Esophagus muscularis mucosa (tissue), 4 donors: ENCODE measurements around the gene MAML3.

Experiments used
- EP300 ChIP-seq: sonication (generic); formaldehyde crosslinking; IDR thresholded peaks from one replicate; pipeline ENCODE4 v1.6.1; 2017; ENCODE audit warnings: antibody characterized with exemption
- POLR2A ChIP-seq: fragments of 450-650 bp; IDR thresholded peaks from one replicate; pipeline ENCODE4 v1.6.1; 2017; ENCODE audit warnings: antibody characterized with exemption, moderate library complexity, mild to moderate bottlenecking, low read depth
- POLR2AphosphoS5 ChIP-seq, 2 donors: sonication (generic); formaldehyde crosslinking; IDR thresholded peaks; one replicate each; pipeline ENCODE4 v1.6.1; 2017; ENCODE audit warnings: antibody characterized with exemption in 2 of 2
- TF ChIP-seq, protein P1 (sequence below), 3 experiments: fragments of 200-600 bp in 2 of 3; fragments of 450-650 bp in 1 of 3; sonication (generic) in 2 of 3; IDR thresholded peaks; one replicate each; pipeline ENCODE4 v1.5.1; 2017 to 2019; ENCODE audit warnings: antibody characterized with exemption in 3 of 3, mild to moderate bottlenecking in 2 of 3, moderate library complexity in 1 of 3

- TF ChIP-seq, protein P1, sequence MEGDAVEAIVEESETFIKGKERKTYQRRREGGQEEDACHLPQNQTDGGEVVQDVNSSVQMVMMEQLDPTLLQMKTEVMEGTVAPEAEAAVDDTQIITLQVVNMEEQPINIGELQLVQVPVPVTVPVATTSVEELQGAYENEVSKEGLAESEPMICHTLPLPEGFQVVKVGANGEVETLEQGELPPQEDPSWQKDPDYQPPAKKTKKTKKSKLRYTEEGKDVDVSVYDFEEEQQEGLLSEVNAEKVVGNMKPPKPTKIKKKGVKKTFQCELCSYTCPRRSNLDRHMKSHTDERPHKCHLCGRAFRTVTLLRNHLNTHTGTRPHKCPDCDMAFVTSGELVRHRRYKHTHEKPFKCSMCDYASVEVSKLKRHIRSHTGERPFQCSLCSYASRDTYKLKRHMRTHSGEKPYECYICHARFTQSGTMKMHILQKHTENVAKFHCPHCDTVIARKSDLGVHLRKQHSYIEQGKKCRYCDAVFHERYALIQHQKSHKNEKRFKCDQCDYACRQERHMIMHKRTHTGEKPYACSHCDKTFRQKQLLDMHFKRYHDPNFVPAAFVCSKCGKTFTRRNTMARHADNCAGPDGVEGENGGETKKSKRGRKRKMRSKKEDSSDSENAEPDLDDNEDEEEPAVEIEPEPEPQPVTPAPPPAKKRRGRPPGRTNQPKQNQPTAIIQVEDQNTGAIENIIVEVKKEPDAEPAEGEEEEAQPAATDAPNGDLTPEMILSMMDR (IDR thresholded peaks at IDR 0.05), result no peak
- TF ChIP-seq POLR2A (no peak), EP300 (no peak), POLR2AphosphoS5 (IDR thresholded peaks at IDR 0.05) (no peak)
Observed at GRCh38 chr4:139841464-139842195, 312.4 kb downstream of the MAML3 start.
